Pancreas (tissue), 10 donors: ENCODE measurements around the gene GPD1L. TPM values are rescaled to one million over a fixed set of nuclear protein-coding genes. Genes with fewer than 3 reads are reported as not detected.
"Not testable (repeated sequence)": the region's sequence is repeated elsewhere in the genome, so short reads cannot be mapped to it uniquely, and the experiment has no call there.

ENCODE experiments used
- ATAC-seq, 4 donors: fragments of 200-7000 bp; cut with Tn5 transposase; one replicate each; pipeline versions ENCODE4 v1.8.0 to v1.9.1; 2020; ENCODE audit warnings: mild to moderate bottlenecking in 4 of 4, moderate library complexity in 4 of 4
- DNase-seq, 6 donors: peaks; one replicate each; pipeline ENCODE4 v3.0.0-alpha.2; 2020
- FAIRE-seq: peaks from 2 replicates; lab custom pipeline; 2012; peaks lifted over from hg19 to GRCh38; lab: Jason Lieb, UNC
- H3K27ac ChIP-seq, 4 donors: fragments of 200-600 bp; sonication (generic); 1 replicate in 3 of 4; 2 replicates in 1 of 4; pipeline versions ENCODE4 v1.5.0 to v1.8.0; 2020
- H3K27me3 ChIP-seq, 4 donors: fragments of 200-600 bp; one replicate each; pipeline ENCODE4 v1.8.0; 2021
- H3K36me3 ChIP-seq, 3 donors: fragments of 200-600 bp; sonication (generic) in 1 of 3; one replicate each; pipeline versions ENCODE4 v1.5.0 to v1.8.0; 2020 to 2021
- H3K4me1 ChIP-seq, 3 donors: fragments of 200-600 bp; one replicate each; pipeline ENCODE4 v1.8.0; 2021
- H3K4me3 ChIP-seq, 4 donors: fragments of 200-600 bp; sonication (generic) in 2 of 4; one replicate each; pipeline versions ENCODE4 v1.5.0 to v1.8.0; 2020 to 2021
- H3K9me3 ChIP-seq, 4 donors: fragments of 200-600 bp; one replicate each; pipeline ENCODE4 v1.8.0; 2021
- CTCF ChIP-seq, 4 donors: fragments of 200-600 bp; sonication (generic) in 3 of 4; IDR thresholded peaks; one replicate each; pipeline versions ENCODE4 v1.5.0 to v1.8.0; 2021; ENCODE audit warnings: antibody characterized with exemption in 4 of 4
- WGBS, 2 donors: extraction: QIAGEN DNeasy Blood & Tissue Kit; methylation state at CpG; one replicate each; pipeline ENCODE4 v1.1.7; 2013; 5-methylcytosine and 5-hydroxymethylcytosine counted together
- intact Hi-C, 3 donors: fragments of 100-400 bp; cut with DNase I; formaldehyde crosslinking; loops; one replicate each; pipeline versions ENCODE4 v1.11.1 to v1.14.2; 2022
- polyA plus RNA-seq, 2 donors: library from polyadenylated mRNA; stranded (reverse); fragments of 200-250 nt; gene quantifications; one replicate each; pipeline ENCODE4 v1.2.3, GENCODE V29; 2013
- total RNA-seq, 6 donors: library from RNA; stranded (reverse); fragmentation: NEBNext Ultra II Directional in 4 of 6; extraction: Animal tissue kit (Norgen Biotek cat#: 25700) in 4 of 6; gene quantifications; one replicate each; pipeline versions ENCODE4 v1.2.1 to v1.2.4, GENCODE V29; 2021 to 2023
- donor health status: healthy with polysubstance abuse.
- donor health status: DM: no; HTN: no; CAD: no; lungs with moderate emphysema.
- donor health status: DM: no; HTN: no; CAD: no.
- donor health status: control.
- donor health status: control.
- donor health status: Bipolar disorder and iron deficiency.
- donor health status: DM: yes; HTN: yes; CAD: no.
- donor health status: DM: no; HTN: no; CAD: no.
- donor health status: DM: no; HTN: no; CAD: no.
- donor health status: DM: yes; HTN: yes; CAD: no.

Gene GPD1L
- total and polyA plus RNA-seq, 8 donors, result 10.4 to 21.4 (median 15.8) TPM

- 95 to 98% methylated on average over 4 of the region's 4 CpGs for WGBS, 2 donors
- TF ChIP-seq CTCF (IDR thresholded peaks at IDR 0.05), result no peak
- H3K4me3 ChIP-seq, result no peak overlapping the region
- intact Hi-C loops, result no loop called here
- no peaks in the 10 kb centered on the region for H3K9me3 ChIP-seq
- H3K4me1 ChIP-seq, result peaks cover 0 to 14% (median under 1%) of the 10 kb centered on the region in 3 donors
- DNase-seq (no peak), ATAC-seq (no peak), FAIRE-seq (no peak)
- no peak overlapping the region for H3K27ac ChIP-seq
- no peaks in the 10 kb centered on the region for H3K27me3 ChIP-seq
- no peaks in the 10 kb centered on the region for H3K36me3 ChIP-seq
Observed at GRCh38 chr3:32104492-32104891, 1.9 kb upstream of the GPD1L start.

GRCh38 chr3:32105291-32106131 lies 909 bp upstream of the GPD1L start:
- DNase-seq, result no peak
- Histone ChIP-seq H3K4me3 (peak overlapping the region in 1 of 4 donors; percentile 86), H3K27me3 (no peaks in the 10 kb centered on the region), H3K27ac (no peak overlapping the region), H3K4me1 (peaks cover 2 to 24% (median 8%) of the 10 kb centered on the region in 3 donors), H3K9me3 (no peaks in the 10 kb centered on the region), H3K36me3 (no peaks in the 10 kb centered on the region)
- TF ChIP-seq CTCF (IDR thresholded peaks at IDR 0.05), result no peak
- no peak for FAIRE-seq
- ATAC-seq, result no peak
- WGBS, 2 donors, result 92% methylated on average over 7 of the region's 7 CpGs
- intact Hi-C loops, result no loop called here

GRCh38 chr3:32106929-32107362 lies 526 bp downstream of the GPD1L start:
- FAIRE-seq, result no peak
- DNase-seq, result peak; percentile 58 to 73 (median 62)
- peak overlapping the region; percentile 67 to 92 (median 86) for H3K4me3 ChIP-seq
- ATAC-seq, result peak; percentile 53 to 63 (median 62)
- no peaks in the 10 kb centered on the region for H3K9me3 ChIP-seq
- H3K27ac ChIP-seq, result peak overlapping the region; percentile 67 to 77 (median 77)
- intact Hi-C loops, result no loop called here
- H3K4me1 ChIP-seq, result peaks cover 3 to 24% (median 11%) of the 10 kb centered on the region in 3 donors
- H3K27me3 ChIP-seq, result no peaks in the 10 kb centered on the region
- 0 to 1% methylated on average over 36 of the region's 36 CpGs for WGBS, 2 donors
- TF ChIP-seq CTCF (IDR thresholded peaks at IDR 0.05), result no peak
- H3K36me3 ChIP-seq, result no peaks in the 10 kb centered on the region

GRCh38 chr3:32108224-32108623 lies 1.8 kb downstream of the GPD1L start:
- H3K4me1 ChIP-seq, result peaks cover 3 to 24% (median 11%) of the 10 kb centered on the region in 3 donors
- ATAC-seq, H3K9me3 ChIP-seq, H3K36me3 ChIP-seq, H3K27ac ChIP-seq, H3K4me3 ChIP-seq, DNase-seq, FAIRE-seq, intact Hi-C loops, H3K27me3 ChIP-seq: not testable (repeated sequence)
- WGBS, 2 donors, result 88 to 90% methylated on average over 9 of the region's 9 CpGs

- no peak for FAIRE-seq
- no peaks in the 10 kb centered on the region for H3K27me3 ChIP-seq
- peak overlapping the region in 3 of 4 donors; percentile 17 to 41 (median 22) for H3K27ac ChIP-seq
- 7 to 11% methylated on average over 2 of the region's 2 CpGs for WGBS, 2 donors
- H3K9me3 ChIP-seq, result no peaks in the 10 kb centered on the region
- no peak overlapping the region for H3K4me3 ChIP-seq
- intact Hi-C loops, result no loop called here
- no peak for TF ChIP-seq CTCF (IDR thresholded peaks at IDR 0.05)
- H3K36me3 ChIP-seq, result no peaks in the 10 kb centered on the region
- peak in 3 of 4 donors; percentile 0 to 7 (median 1) for ATAC-seq
- peak; percentile 46 to 85 (median 72) for DNase-seq
- H3K4me1 ChIP-seq, result peaks cover 3 to 24% (median 11%) of the 10 kb centered on the region in 3 donors
Observed at GRCh38 chr3:32109256-32109655, 2.8 kb downstream of the GPD1L start.
